ENCODE measurements around the gene PAQR7.

DNA sequence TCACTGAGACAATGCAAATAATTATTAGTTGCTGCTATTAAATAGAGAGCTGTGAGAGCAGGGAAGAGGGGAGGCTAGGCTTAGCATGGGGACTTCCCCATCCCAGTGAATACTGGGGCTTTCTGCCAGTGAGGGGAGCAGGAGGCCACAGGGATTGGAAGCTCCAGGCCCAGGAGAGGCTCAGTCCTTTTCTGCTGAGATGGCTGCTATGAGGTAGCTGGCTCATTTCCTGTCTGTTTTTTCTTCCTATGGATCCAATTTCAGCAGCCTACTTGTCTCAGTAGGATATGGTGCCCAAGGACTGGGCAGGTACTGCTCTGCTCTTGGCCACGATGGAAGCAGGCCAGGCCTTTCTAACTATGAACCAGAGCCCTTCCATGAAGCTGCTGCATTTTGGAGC, 20.8 kb upstream of the PAQR7 start:
- TF ChIP-seq, protein P1, sequence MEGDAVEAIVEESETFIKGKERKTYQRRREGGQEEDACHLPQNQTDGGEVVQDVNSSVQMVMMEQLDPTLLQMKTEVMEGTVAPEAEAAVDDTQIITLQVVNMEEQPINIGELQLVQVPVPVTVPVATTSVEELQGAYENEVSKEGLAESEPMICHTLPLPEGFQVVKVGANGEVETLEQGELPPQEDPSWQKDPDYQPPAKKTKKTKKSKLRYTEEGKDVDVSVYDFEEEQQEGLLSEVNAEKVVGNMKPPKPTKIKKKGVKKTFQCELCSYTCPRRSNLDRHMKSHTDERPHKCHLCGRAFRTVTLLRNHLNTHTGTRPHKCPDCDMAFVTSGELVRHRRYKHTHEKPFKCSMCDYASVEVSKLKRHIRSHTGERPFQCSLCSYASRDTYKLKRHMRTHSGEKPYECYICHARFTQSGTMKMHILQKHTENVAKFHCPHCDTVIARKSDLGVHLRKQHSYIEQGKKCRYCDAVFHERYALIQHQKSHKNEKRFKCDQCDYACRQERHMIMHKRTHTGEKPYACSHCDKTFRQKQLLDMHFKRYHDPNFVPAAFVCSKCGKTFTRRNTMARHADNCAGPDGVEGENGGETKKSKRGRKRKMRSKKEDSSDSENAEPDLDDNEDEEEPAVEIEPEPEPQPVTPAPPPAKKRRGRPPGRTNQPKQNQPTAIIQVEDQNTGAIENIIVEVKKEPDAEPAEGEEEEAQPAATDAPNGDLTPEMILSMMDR (IDR thresholded peaks at IDR 0.05) = no peak
- TF ChIP-seq POLR2A (IDR thresholded peaks at IDR 0.05) = no peak

All from esophagus squamous epithelium (tissue), 4 donors.